Inferior parietal cortex (tissue), 1 donor: Measurements from ENCODE around the gene FKBP1B.
"Not testable (repeated sequence)": the region's sequence is repeated elsewhere in the genome, so short reads cannot be mapped to it uniquely, and the experiment has no call there.

Experiments used
- DNase-seq: peaks from one replicate; pipeline ENCODE4 v3.0.0-alpha.2; 2016; ENCODE audit errors: extremely low spot score

The FKBP1B gene

GRCh38 chr2:24058564-24059271 is 9.2 kb downstream of the FKBP1B start:
- DNase-seq = no peak

- no peak for DNase-seq
Measured at GRCh38 chr2:24065341-24065740, 15.8 kb downstream of the FKBP1B start.

- no peak for DNase-seq
Measured at GRCh38 chr2:24072259-24072658, 22.7 kb downstream of the FKBP1B start.

- no peak for DNase-seq
Measured at GRCh38 chr2:24073816-24074215, 24.3 kb downstream of the FKBP1B start.

- no peak for DNase-seq
Measured at GRCh38 chr2:24075259-24075658, 25.7 kb downstream of the FKBP1B start.

GRCh38 chr2:24075915-24076848 is 26.6 kb downstream of the FKBP1B start, which contains the start of gene SF3B6:
Gene SF3B6, minus strand, starts transcription at chr2:24076326. Its CDS starts 97 bp downstream, at chr2:24076229.
- peak; percentile 99 for DNase-seq

- peak; percentile 25 for DNase-seq
Measured at GRCh38 chr2:24076849-24077534, 27.5 kb downstream of the FKBP1B start.

- peak; percentile 8 for DNase-seq
Measured at GRCh38 chr2:24077535-24077877, 28.0 kb downstream of the FKBP1B start.

GRCh38 chr2:24077879-24078278 is 28.3 kb downstream of the FKBP1B start:
- no peak for DNase-seq

- DNase-seq = no peak
Measured at GRCh38 chr2:24080701-24081100, 31.2 kb downstream of the FKBP1B start.

GRCh38 chr2:24082787-24083566 is 33.4 kb downstream of the FKBP1B start:
- DNase-seq = no peak

- DNase-seq = peak; percentile 50
Measured at GRCh38 chr2:24083567-24084385, 34.2 kb downstream of the FKBP1B start.

GRCh38 chr2:24084386-24085199 is 35.1 kb downstream of the FKBP1B start, which contains the start of gene TP53I3:
Gene TP53I3, minus strand, starts transcription at chr2:24084834. Its CDS starts 508 bp downstream, at chr2:24084326.
- DNase-seq = peak; percentile 72

- no peak for DNase-seq
Measured at GRCh38 chr2:24085200-24085489, 35.6 kb downstream of the FKBP1B start.

- no peak for DNase-seq
Measured at GRCh38 chr2:24086241-24086640, 36.7 kb downstream of the FKBP1B start.

- no peak for DNase-seq
Measured at GRCh38 chr2:24087032-24087431, 37.5 kb downstream of the FKBP1B start.

- no peak for DNase-seq
Measured at GRCh38 chr2:24088821-24089359, 39.3 kb downstream of the FKBP1B start.

- not testable (repeated sequence) for DNase-seq
Measured at GRCh38 chr2:24093270-24093669, 43.7 kb downstream of the FKBP1B start.

GRCh38 chr2:24095171-24095677 is 45.7 kb downstream of the FKBP1B start:
- DNase-seq = not testable (repeated sequence)
